ENCODE results near the gene MLLT6.

MLLT6 gene

DNA sequence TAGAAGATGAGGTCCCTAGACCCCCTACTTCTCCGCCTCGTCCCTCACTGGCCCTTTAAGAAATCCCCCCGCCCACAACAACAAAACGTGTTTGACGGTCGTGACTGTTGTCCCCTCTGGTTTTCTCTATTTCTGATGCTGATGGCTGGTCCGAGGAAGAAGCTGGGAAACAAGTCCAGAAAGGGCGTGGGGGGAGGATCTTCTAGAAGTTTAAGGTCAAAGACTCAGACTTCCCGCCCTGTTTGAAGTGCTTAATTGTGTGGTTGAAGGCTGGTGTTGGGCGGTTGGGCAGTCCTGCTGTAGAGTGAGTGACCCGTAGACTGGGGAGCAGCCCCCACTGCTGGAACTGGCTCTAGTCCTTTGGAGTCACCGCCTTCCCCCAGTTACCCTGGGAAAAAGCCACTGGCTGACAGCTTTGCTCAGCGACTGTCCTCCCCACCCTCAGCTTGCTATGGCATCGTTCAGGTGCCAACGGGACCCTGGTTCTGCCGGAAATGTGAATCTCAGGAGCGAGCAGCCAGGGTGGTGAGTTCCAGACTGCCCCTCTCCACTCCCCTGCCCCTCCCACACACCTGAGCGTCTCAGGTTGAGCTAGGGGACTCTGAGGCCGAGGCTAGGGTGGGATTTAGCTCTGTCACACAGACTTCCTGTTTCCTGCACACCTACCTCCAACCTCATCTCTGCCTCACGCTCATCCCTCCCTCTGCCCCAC, 1.6 kb downstream of the MLLT6 start:
- DNase-seq (ENCODE audit: low read depth in 1 of 2, low spot score in 1 of 2), result no peak

DNA sequence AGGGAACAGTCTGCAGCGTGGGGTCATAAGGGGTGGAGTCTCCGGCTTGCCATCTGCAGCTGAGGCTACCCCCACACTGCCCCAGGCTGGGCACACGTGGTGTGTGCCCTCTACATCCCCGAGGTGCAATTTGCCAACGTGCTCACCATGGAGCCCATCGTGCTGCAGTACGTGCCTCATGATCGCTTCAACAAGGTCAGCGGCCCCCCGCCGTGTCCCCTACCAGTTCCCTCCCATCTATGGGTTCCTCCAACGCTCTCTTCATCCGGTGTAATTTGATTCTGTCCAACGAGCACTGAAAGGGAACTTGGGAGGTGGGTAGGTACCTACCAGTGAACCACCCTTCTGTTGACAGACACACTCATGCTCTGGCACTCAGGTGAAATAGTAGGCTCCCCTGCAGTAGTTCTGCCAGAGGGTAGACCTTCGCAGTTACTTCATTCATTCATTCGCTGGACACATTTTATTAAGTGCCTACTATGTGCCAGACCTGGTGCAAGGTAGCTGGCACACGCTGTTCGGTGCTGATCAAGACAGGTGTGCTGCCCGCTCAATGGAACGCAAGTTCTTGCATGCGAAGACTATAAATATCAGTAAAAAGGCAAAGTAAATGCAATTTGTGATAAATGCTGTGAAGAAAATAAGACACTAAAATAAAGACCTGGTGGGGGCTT, 2.7 kb downstream of the MLLT6 start:
- DNase-seq (ENCODE audit: low read depth in 1 of 2, low spot score in 1 of 2), result no peak

DNA sequence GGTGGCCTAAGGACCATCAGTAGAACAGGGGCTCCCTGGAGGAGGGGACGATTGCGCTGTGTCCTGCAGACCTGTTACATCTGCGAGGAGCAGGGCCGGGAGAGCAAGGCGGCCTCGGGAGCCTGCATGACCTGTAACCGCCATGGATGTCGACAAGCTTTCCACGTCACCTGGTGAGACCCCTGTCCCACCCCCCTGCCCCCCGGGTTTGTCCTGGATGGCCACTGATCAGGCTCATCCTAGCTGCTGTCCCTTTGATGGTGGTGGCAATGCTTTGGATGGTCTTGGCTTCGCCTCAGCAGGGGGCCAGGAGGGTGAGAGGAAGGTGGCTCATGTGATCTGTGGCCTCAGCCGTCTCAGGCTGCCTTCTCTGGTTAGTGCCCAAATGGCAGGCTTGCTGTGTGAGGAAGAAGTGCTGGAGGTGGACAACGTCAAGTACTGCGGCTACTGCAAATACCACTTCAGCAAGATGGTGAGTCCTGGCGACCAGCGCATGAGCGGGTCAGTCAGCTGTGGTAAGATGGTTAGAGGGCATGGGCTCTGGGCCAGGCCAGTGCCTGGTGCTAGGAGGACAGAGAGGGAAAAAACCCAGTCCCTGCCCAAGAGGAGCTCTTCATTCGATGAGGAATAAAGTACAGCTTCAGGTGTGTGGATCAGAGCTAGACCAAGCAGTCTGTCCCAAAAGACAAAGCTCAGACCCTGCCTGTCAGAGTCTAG, 4.2 kb downstream of the MLLT6 start:
- DNase-seq (ENCODE audit: low read depth in 1 of 2, low spot score in 1 of 2), result no peak

DNA sequence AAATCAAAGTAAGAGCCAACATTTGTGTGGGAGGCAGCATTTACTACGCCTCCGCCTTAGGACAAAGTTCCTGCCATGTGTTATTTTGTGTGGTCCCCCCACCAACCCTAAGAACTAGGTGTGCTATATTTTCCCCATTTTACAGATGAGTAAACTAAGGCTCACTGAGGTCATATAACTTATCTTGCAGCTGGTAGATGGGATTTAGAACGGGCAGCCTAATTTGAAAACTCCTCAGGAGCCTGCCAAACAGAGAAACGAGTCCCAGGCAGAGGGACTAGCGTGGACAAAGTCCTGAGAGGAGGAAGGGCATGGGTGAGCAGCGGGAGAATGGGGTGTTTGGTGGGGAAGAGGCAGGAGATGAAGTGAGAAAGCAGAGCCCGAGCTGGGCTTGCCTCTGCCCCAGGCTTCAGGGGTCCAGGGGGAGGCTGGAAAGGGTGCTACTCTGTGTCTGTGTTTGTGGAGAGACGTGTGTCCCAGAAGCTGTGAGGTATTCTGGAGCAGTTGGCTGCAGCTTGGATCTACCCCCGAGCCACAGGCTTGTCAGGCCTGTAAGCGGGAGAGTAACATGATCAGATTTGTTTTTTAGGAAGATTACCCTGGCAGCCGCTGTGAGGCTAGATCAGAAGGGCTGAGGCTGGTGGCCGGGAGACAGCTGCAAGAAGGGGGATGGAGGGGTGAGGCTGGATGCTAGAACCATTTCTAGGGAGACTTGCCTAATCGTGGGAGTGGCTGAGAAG, 5.0 kb downstream of the MLLT6 start:
- no peak for DNase-seq (ENCODE audit: low read depth in 1 of 2, low spot score in 1 of 2)

DNA sequence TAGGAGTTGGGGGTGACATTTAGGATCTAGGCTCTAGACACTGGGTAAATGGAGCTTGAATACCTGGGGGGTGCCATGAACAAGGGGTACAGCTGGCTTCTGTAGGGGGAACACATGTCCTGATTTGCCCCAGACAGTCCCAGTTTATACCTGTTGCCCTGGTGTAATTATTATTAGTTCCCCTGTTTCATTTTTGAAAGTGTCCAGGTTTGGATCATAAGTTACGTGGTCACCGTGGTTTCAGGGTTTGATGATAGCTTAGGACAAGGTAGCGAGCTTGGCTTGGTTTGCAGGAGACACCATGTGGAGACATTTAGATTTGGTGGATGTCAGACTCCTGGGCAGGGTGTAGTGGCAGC, 5.5 kb downstream of the MLLT6 start:
- no peak for DNase-seq (ENCODE audit: low read depth in 1 of 2, low spot score in 1 of 2)

DNA sequence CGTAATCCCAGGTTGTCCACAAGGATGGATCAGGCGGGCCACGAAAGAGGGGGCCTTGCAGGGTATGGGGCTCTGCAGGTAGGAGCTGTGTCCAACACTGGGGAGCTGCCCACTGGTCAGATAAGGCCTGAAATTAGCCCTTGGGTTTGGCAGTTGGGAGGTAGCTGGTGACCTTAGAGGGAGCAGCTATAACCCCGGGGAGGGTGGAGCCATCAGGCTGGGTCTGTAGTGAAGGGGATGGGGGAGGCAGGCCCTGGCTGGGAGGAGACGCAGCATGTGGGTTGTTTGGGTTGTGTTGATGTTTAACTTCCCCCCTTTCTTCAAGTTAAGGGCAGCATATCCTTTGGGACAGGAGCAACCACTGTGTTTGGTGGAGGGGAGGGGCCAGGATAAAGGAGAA, 5.9 kb downstream of the MLLT6 start:
- no peak for DNase-seq (ENCODE audit: low read depth in 1 of 2, low spot score in 1 of 2)

DNA sequence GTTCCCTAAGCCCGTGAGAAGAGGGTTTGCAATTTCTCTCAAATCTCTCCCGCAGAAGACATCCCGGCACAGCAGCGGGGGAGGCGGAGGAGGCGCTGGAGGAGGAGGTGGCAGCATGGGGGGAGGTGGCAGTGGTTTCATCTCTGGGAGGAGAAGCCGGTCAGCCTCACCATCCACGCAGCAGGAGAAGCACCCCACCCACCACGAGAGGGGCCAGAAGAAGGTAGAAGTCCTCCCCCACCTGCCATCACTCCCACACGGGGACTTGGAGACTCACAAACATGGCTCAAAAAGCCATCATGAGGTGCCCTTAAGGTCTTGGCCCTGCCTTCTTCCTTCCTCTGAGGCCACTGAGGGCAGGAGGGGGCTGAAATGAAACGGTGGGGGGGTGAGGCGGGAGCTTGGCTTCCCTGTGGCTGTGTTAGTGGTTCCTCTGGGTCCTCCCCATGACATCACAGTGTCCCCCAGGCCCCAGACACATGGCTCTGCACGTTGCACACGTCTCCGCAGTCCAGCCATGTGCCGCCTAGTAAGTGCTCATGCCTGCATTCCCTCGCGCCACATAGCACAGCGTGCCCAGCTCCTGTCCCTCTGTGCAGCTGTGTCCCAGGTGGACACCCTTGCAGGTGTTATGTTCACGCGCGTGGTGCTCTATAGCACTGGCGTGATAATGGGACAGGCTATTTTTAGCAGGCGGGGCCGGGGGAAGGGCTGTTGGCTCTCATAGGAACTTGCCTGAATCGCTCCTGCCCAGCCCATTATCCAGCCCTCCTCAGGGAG, 6.9 kb downstream of the MLLT6 start:
- no peak for DNase-seq (ENCODE audit: low read depth in 1 of 2, low spot score in 1 of 2)

DNA sequence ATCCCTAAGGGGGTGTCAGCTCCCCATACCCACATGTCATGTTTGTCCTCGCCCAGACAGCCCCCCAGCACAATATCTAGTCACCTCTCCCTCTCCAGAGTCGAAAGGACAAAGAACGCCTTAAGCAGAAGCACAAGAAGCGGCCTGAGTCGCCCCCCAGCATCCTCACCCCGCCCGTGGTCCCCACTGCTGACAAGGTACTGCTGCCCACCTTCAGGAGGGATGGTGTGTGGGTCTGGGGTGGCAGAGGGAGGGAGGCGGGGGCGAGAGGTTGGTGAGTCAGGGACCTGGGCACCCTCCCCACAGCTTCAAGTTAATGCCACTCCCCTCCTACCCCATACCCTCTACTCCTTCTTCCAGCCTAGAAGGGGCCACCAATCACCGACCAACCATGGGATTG, 7.5 kb downstream of the MLLT6 start:
- no peak for DNase-seq (ENCODE audit: low read depth in 1 of 2, low spot score in 1 of 2)

DNA sequence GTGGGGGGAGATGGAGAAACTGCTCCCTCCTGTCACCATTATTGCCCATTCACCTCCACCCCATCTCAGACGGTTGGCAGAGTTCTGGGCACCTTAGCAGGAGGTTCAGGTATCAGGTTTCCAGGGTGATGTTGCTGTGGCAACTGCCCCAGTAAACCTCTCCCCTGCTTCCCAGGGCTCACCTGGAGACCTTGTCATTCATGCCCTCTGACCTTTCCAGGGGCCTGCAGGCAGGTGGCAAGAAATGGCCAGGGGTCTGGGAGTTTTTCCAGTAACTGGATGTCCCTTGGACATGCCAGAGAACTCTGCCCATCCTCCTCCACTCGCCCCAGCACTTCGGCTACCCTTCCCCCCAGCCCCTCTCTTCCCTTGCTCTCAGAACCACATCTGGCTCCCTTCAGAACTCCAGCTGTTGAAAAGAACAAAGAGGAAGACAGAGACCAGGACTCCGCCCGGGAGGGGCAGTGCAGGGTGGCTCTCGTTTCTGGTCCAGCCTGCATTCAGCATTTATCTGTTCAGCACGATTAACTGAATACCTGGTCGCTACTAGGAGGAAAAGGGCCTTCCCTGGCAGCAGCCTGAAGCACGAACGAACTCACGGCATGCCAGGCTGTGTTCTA, 8.5 kb downstream of the MLLT6 start:
- no peak for DNase-seq (ENCODE audit: low read depth in 1 of 2, low spot score in 1 of 2)

DNA sequence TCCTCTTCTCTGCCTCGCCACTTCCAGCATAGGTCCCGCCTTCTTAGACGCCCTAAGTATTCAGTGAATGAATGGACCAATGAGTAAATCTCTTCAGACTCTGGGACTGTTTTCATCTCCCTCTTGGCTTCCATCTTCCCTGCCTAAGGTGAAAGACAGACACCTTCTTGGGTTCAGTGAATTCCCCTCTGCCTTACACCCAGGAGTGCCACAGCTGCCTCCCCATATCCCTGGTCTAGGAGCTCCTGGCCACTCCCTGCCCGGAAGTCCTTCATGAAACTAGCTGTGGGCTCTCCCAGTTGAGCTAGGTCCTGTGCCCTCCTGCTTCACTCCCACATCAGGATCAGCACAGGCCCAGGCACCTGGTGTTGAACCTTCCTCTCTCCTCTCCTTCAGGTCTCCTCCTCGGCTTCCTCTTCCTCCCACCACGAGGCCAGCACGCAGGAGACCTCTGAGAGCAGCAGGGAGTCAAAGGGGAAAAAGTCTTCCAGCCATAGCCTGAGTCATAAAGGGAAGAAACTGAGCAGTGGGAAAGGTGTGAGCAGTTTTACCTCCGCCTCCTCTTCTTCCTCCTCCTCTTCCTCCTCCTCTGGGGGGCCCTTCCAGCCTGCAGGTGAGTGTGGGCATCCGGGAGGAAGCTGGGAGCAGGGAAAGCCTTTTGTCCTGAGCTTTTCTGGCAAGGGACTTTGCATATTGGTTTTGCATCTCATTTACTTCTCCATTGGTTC, 10.3 kb downstream of the MLLT6 start:
- no peak for DNase-seq (ENCODE audit: low read depth in 1 of 2, low spot score in 1 of 2)

DNA sequence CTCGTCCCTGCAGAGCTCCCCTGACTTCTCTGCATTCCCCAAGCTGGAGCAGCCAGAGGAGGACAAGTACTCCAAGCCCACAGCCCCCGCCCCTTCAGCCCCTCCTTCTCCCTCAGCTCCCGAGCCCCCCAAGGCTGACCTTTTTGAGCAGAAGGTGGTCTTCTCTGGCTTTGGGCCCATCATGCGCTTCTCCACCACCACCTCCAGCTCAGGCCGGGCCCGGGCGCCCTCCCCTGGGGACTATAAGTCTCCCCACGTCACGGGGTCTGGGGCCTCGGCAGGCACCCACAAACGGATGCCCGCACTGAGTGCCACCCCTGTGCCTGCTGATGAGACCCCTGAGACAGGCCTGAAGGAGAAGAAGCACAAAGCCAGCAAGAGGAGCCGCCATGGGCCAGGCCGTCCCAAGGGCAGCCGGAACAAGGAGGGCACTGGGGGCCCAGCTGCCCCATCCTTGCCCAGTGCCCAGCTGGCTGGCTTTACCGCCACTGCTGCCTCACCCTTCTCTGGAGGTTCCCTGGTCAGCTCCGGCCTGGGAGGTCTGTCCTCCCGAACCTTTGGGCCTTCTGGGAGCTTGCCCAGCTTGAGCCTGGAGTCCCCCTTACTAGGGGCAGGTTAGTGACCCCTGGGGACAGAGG, 11.4 kb downstream of the MLLT6 start:
- DNase-seq (ENCODE audit: low read depth in 1 of 2, low spot score in 1 of 2), result no peak

DNA sequence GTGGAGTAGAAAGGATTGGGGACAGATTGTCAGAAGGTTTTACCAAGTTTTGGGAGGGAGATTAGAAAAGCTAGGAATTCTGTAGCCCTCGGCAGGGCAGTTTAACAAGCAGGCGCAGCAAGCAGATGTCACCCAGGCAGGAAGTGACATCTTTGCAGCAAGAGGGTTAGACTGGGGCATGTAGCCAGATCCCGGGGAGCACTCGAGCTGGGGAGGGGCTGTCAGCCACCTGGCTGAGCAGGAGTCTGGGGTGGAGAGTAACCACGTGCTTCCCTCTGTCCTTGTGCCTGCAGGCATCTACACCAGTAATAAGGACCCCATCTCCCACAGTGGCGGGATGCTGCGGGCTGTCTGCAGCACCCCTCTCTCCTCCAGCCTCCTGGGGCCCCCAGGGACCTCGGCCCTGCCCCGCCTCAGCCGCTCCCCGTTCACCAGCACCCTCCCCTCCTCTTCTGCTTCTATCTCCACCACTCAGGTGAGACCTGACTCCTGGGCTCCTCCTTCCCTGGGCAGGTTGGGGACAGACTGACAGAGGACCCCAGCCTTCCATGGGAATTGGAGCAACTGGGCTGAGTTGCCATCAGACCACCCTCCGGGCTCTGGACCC, 12.2 kb downstream of the MLLT6 start:
- DNase-seq (ENCODE audit: low read depth in 1 of 2, low spot score in 1 of 2), result no peak

DNA sequence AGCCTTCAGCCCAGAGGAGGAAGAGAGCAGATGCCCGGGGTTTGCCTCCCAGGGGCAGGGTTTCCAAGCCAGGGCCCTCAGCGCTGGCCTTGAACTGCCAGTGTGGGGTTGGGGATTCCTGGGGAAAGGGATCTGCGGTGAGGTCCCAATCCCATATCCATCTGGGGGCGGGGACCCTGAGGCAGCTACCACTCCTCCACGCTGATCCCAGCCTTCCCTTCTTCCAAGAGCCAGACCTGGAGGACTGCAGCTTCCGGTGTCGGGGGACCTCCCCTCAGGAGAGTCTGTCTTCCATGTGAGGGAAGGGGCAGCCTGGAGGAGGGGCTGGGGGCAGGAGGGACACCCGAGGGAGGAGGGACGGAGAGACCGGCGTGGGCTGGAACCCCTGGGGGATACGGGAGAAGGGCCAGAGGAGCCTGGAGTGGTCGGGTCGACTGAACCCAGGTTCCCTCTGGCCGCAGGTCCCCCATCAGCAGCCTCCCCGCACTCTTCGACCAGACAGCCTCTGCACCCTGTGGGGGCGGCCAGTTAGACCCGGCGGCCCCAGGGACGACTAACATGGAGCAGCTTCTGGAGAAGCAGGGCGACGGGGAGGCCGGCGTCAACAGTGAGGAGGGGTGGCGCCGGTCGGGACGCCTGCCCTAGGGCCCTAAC, 14.3 kb downstream of the MLLT6 start:
- DNase-seq (ENCODE audit: low read depth in 1 of 2, low spot score in 1 of 2), result no peak

DNA sequence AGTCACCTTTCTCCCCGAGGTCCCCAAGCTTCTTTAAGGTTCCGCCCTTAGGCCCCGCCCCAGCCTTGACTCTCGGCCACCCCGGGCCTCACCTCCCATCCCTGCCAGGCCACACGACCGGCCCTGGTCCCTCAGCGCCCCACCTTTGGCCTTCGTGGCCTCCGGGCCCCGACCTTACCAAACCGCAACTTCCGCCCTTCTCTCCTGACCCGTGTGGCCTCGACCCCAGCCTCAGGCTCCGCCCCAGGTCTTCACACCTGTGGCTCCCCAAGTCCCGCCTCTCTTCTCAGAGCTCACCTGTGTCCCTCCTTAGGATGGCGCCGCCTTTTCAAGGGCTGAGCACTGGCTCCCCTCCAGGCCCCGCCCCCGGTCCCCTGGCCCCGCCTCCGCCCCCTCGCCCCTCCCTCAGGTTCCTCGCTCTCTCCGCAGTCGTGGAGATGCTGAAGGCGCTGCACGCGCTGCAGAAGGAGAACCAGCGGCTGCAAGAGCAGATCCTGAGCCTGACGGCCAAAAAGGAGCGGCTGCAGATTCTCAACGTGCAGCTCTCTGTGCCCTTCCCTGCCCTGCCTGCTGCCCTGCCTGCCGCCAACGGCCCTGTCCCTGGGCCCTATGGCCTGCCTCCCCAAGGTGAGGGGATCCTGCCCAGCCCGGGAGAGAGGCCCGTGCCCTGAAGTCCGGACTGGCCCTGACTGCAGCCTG, 15.0 kb downstream of the MLLT6 start:
- no peak for DNase-seq (ENCODE audit: low read depth in 1 of 2, low spot score in 1 of 2)

DNA sequence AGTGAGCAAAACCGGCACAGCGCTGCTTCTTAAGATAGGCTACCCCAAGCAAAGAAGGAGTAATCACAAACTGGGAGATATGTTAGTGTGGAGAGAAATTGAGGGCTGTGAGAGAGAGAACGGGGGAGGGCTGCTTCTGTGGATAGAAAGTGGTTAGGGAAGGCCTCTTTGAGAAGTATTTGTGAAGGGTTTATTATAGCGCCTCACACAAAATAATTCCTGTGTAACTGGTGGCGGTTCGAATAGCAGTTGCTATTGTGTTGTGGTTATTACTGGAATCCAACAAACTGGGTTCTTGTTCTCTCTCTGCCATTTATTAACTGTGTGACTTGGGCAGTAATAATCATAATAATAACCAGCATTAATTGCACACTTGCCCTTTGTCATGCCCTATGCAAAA, 15.9 kb downstream of the MLLT6 start:
- DNase-seq (ENCODE audit: low read depth in 1 of 2, low spot score in 1 of 2), result no peak

DNA sequence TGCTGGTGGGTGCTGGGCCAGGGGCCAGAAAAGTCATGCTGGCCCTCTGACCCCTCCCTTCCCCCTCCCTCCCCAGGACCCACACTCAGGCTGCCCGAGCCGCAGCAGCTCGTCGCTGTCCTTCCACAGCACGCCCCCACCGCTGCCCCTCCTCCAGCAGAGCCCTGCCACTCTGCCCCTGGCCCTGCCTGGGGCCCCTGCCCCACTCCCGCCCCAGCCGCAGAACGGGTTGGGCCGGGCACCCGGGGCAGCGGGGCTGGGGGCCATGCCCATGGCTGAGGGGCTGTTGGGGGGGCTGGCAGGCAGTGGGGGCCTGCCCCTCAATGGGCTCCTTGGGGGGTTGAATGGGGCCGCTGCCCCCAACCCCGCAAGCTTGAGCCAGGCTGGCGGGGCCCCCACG, 16.7 kb downstream of the MLLT6 start:
- no peak for DNase-seq (ENCODE audit: low read depth in 1 of 2, low spot score in 1 of 2)

DNA sequence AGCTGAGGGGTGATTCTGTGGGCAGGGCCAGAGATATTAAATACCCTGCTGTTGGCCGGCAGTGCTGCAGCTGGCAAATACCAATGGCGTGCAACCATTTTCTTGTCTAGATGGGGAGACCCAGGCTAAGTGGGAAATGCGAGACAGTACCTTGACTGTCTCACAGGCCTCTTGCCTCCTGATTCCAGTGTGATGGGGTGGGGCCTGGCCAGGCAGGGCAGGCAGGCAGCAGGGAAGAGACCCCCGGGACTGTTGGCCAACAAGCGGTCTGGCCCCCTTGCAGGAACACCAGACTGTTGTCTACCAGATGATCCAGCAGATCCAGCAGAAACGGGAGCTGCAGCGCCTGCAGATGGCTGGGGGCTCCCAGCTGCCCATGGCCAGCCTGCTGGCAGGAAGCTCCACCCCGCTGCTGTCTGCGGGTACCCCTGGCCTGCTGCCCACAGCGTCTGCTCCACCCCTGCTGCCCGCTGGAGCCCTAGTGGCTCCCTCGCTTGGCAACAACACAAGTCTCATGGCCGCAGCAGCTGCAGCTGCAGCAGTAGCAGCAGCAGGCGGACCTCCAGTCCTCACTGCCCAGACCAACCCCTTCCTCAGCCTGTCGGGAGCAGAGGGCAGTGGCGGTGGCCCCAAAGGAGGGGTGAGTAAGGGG, 19.4 kb downstream of the MLLT6 start:
- DNase-seq (ENCODE audit: low read depth in 1 of 2, low spot score in 1 of 2), result no peak

Data from activated T-helper 1 cell treated with anti-CD3 and anti-CD28 coated beads, Interleukin-2, amount 50 U/mL, for 16 hours (primary cell).